Neural cell (in vitro differentiated cells): ENCODE data around the gene PLCH1. TPM values are rescaled to one million over a fixed set of nuclear protein-coding genes. Genes with fewer than 3 reads are reported as not detected.

Source experiments
- H2AFZ ChIP-seq: fragments of 200-600, 300-800 bp; sonication (generic), shearing (Covaris generic); 2 replicates; pipeline ENCODE4 v1.6.0; 2014; ENCODE audit warnings: low read depth, mild to moderate bottlenecking, antibody characterized with exemption, low read length, moderate library complexity
- H3F3A ChIP-seq: fragments of 200-600 bp; shearing (Covaris generic); 2 replicates; pipeline ENCODE4 v1.6.1; 2016; ENCODE audit warnings: mild to moderate bottlenecking, moderate library complexity, mixed read lengths, antibody characterized with exemption, low read length; ENCODE audit not compliant: insufficient read depth, poor library complexity, severe bottlenecking
- H3K27ac ChIP-seq: fragments of 200-600, 300-800 bp; sonication (generic), shearing (Covaris generic); 2 replicates; pipeline ENCODE4 v1.5.1; 2014; ENCODE audit warnings: mild to moderate bottlenecking, low read length, moderate library complexity
- H3K27me3 ChIP-seq: fragments of 300-800, 200-600 bp; sonication (generic), shearing (Covaris generic); 2 replicates; pipeline ENCODE4 v1.6.0; 2014; ENCODE audit warnings: mild to moderate bottlenecking, low read depth, low read length, moderate library complexity; ENCODE audit not compliant: insufficient read depth
- H3K36me3 ChIP-seq: fragments of 300-800, 200-600 bp; sonication (generic), shearing (Covaris generic); 2 replicates; pipeline ENCODE4 v1.5.1; 2014; ENCODE audit warnings: mild to moderate bottlenecking, antibody characterized with exemption, low read length, moderate library complexity; ENCODE audit not compliant: insufficient read depth
- H3K4me2 ChIP-seq: fragments of 300-800, 200-600 bp; sonication (generic), shearing (Covaris generic); 2 replicates; pipeline ENCODE4 v1.6.0; 2014; ENCODE audit warnings: mild to moderate bottlenecking, low read length
- H3K4me3 ChIP-seq: fragments of 300-800, 200-600 bp; sonication (generic), shearing (Covaris generic); 2 replicates; pipeline ENCODE4 v1.5.1; 2014; ENCODE audit warnings: mild to moderate bottlenecking, low read length, moderate library complexity
- H3K79me2 ChIP-seq: fragments of 200-600 bp; shearing (Covaris generic); replicated peaks from 2 replicates; pipeline ENCODE4 v1.6.0; 2014; ENCODE audit warnings: mild to moderate bottlenecking, low read length, moderate library complexity; ENCODE audit not compliant: insufficient read depth
- H3K9ac ChIP-seq: fragments of 300-800, 200-600 bp; sonication (generic), shearing (Covaris generic); 2 replicates; pipeline ENCODE4 v1.6.1; 2016; ENCODE audit warnings: mild to moderate bottlenecking, low read length, mixed read lengths
- H3K9me2 ChIP-seq: fragments of 200-600 bp; shearing (Covaris generic); 2 replicates; pipeline ENCODE4 v1.6.1; 2016; ENCODE audit warnings: mild to moderate bottlenecking, low read length, mixed read lengths; ENCODE audit not compliant: insufficient read depth
- H3K9me3 ChIP-seq: fragments of 200-600, 300-800 bp; sonication (generic), shearing (Covaris generic); 2 replicates; pipeline ENCODE4 v1.6.1; 2016; ENCODE audit warnings: mild to moderate bottlenecking, mixed run types, low read length, moderate library complexity, mixed read lengths
- H4K20me1 ChIP-seq: fragments of 200-600 bp; shearing (Covaris generic); 2 replicates; pipeline ENCODE4 v1.6.1; 2016; ENCODE audit warnings: mild to moderate bottlenecking, mixed run types; ENCODE audit not compliant: insufficient read depth
- EP300 ChIP-seq: fragments of 450-650 bp; conservative IDR thresholded peaks from 2 replicates; pipeline ENCODE4 v1.6.1; 2014; ENCODE audit warnings: antibody characterized with exemption, mild to moderate bottlenecking, moderate library complexity; ENCODE audit not compliant: poor library complexity, severe bottlenecking
- POLR2AphosphoS5 ChIP-seq: IDR thresholded peaks from 2 replicates; pipeline ENCODE4 v1.6.1; 2012
- SMC3 ChIP-seq: fragments of 450-650 bp; conservative IDR thresholded peaks from 2 replicates; pipeline ENCODE4 v1.6.1; 2014; ENCODE audit warnings: antibody characterized with exemption, mild to moderate bottlenecking, moderate library complexity; ENCODE audit not compliant: poor library complexity
- TAF1 ChIP-seq: IDR thresholded peaks from 2 replicates; pipeline ENCODE4 v1.6.1; 2012; ENCODE audit warnings: low read depth
- polyA plus RNA-seq: library from polyadenylated mRNA; depleted of rRNA; stranded (reverse); fragments of >200 nt; gene quantifications from 2 replicates; pipeline ENCODE4 v1.2.3, GENCODE V29; 2014
- TF ChIP-seq, protein P1 (sequence below): fragments of 450-650 bp; IDR thresholded peaks from 2 replicates; pipeline ENCODE4 v1.5.1; 2014; ENCODE audit warnings: antibody characterized with exemption, mild to moderate bottlenecking, moderate library complexity; ENCODE audit not compliant: poor library complexity, severe bottlenecking
- TF ChIP-seq, protein P2 (sequence below): IDR thresholded peaks from 2 replicates; pipeline ENCODE4 v1.6.1; 2012; ENCODE audit warnings: borderline replicate concordance

Gene PLCH1
- polyA plus RNA-seq, 1 donor from 2014 or later, result 13.5 TPM

DNA sequence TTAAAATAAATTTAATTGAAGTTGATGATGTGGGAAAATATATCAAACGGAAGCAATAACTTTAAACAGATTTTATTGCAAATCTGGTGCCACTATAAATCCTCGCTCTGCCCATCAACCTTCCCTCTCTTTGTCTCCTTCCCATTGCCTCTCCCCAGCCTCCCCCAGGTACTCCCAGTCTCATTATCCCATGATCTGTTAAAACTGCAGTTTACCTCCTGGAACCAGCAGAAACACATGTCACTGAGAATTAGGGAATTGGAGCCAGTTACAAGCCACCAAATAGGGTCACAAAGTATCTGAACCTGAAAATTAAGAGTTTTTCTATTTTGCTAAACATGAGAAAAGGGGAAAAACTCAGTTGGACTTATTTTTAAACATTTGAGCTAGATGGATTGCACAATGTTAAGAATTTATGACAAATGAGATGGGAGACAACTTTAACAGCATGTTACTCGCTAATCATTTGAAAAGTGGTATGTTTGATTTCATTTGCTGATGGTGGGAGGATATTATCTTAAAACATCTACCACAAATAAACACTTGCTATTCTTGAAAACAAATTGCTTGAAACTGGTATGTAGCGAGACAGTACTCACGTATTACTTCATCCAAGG, 2.4 kb downstream of the PLCH1 start:
- Histone ChIP-seq H3K79me2 (peaks cover 62% of the 10 kb centered on the region), H3K36me3 (no peaks in the 10 kb centered on the region), H3K27me3 (no peaks in the 10 kb centered on the region), H2AFZ (no peak overlapping the region), H3K4me3 (peak overlapping the region; percentile 87), H3F3A (peaks cover 6% of the 10 kb centered on the region), H3K27ac (no peak overlapping the region), H3K9me3 (no peaks in the 10 kb centered on the region), H3K9me2 (no peaks in the 10 kb centered on the region), H3K4me2 (peak overlapping the region; percentile 11), H4K20me1 (no peaks in the 10 kb centered on the region), H3K9ac (no peak overlapping the region)
- no peak for TF ChIP-seq SMC3
- TF ChIP-seq, protein P1, sequence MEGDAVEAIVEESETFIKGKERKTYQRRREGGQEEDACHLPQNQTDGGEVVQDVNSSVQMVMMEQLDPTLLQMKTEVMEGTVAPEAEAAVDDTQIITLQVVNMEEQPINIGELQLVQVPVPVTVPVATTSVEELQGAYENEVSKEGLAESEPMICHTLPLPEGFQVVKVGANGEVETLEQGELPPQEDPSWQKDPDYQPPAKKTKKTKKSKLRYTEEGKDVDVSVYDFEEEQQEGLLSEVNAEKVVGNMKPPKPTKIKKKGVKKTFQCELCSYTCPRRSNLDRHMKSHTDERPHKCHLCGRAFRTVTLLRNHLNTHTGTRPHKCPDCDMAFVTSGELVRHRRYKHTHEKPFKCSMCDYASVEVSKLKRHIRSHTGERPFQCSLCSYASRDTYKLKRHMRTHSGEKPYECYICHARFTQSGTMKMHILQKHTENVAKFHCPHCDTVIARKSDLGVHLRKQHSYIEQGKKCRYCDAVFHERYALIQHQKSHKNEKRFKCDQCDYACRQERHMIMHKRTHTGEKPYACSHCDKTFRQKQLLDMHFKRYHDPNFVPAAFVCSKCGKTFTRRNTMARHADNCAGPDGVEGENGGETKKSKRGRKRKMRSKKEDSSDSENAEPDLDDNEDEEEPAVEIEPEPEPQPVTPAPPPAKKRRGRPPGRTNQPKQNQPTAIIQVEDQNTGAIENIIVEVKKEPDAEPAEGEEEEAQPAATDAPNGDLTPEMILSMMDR, result no peak
- TF ChIP-seq, protein P2, sequence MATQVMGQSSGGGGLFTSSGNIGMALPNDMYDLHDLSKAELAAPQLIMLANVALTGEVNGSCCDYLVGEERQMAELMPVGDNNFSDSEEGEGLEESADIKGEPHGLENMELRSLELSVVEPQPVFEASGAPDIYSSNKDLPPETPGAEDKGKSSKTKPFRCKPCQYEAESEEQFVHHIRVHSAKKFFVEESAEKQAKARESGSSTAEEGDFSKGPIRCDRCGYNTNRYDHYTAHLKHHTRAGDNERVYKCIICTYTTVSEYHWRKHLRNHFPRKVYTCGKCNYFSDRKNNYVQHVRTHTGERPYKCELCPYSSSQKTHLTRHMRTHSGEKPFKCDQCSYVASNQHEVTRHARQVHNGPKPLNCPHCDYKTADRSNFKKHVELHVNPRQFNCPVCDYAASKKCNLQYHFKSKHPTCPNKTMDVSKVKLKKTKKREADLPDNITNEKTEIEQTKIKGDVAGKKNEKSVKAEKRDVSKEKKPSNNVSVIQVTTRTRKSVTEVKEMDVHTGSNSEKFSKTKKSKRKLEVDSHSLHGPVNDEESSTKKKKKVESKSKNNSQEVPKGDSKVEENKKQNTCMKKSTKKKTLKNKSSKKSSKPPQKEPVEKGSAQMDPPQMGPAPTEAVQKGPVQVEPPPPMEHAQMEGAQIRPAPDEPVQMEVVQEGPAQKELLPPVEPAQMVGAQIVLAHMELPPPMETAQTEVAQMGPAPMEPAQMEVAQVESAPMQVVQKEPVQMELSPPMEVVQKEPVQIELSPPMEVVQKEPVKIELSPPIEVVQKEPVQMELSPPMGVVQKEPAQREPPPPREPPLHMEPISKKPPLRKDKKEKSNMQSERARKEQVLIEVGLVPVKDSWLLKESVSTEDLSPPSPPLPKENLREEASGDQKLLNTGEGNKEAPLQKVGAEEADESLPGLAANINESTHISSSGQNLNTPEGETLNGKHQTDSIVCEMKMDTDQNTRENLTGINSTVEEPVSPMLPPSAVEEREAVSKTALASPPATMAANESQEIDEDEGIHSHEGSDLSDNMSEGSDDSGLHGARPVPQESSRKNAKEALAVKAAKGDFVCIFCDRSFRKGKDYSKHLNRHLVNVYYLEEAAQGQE, result no peak
- no peak for TF ChIP-seq TAF1
- no peak for TF ChIP-seq EP300
- no peak for TF ChIP-seq POLR2AphosphoS5

DNA sequence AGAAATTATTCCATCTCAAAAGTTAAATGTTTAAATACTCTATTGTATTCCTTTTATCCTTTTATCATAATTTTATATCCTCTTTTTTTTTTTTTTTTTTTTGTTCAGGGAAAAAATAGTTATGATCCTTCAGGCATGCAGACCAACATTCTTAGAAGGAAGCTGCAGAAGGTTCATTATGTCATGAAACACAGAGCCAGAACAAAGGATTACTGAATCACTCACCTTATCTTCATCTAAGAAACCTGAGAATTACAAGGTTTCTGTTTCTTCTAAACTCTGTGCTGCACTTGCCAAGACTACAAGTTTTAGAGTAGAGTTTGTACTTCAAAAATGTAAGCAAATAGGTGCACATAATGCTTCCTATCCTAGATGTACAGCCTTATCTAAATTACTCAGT, 3.3 kb downstream of the PLCH1 start:
- H3K4me2 ChIP-seq, result peak overlapping the region; percentile 46

More for the DNA sequence above, 3.3 kb downstream of the PLCH1 start:
- Histone ChIP-seq H3K9me2 (no peaks in the 10 kb centered on the region), H4K20me1 (no peaks in the 10 kb centered on the region), H3K36me3 (no peaks in the 10 kb centered on the region), H3K4me3 (peak overlapping the region; percentile 87), H3K79me2 (peaks cover 62% of the 10 kb centered on the region), H3K27me3 (no peaks in the 10 kb centered on the region), H3K27ac (no peak overlapping the region), H3F3A (peaks cover 6% of the 10 kb centered on the region), H3K9me3 (no peaks in the 10 kb centered on the region), H2AFZ (no peak overlapping the region), H3K9ac (no peak overlapping the region)
- TF ChIP-seq, protein P1, result no peak
